T-helper 17 cell (primary cell): ENCODE data around the gene SPEM3. TPM values are rescaled to one million over a fixed set of nuclear protein-coding genes. Genes with fewer than 3 reads are reported as not detected.

Experiments used
- ATAC-seq: fragments of 150-1000 bp; cut with Tn5 transposase; 2 replicates; pipeline ENCODE4 v1.10.0; 2021; ENCODE audit warnings: mild to moderate bottlenecking, moderate library complexity
- DNase-seq, 3 donors: peaks; one replicate each; pipeline versions ENCODE4 v3.0.0 to v3.0.0-alpha.2; 2020 to 2021
- H3K9me3 ChIP-seq: one replicate; pipeline ENCODE4 v1.7.0; 2013; ENCODE audit warnings: low read length, mild to moderate bottlenecking; ENCODE audit not compliant: control insufficient read depth, poor library complexity, severe bottlenecking
- H3K27ac Mint-ChIP-seq: one replicate; pipeline ENCODE4 v1.8.0; 2022; ENCODE audit warnings: mild to moderate bottlenecking, moderate library complexity, mixed read lengths
- H3K27me3 Mint-ChIP-seq: one replicate; pipeline ENCODE4 v1.8.0; 2022; ENCODE audit warnings: mixed read lengths
- H3K36me3 Mint-ChIP-seq: one replicate; pipeline ENCODE4 v1.8.0; 2022; ENCODE audit warnings: low read depth, mixed read lengths
- H3K4me1 Mint-ChIP-seq: one replicate; pipeline ENCODE4 v1.8.0; 2022; ENCODE audit warnings: mild to moderate bottlenecking, mixed read lengths
- H3K4me3 Mint-ChIP-seq: one replicate; pipeline ENCODE4 v1.8.0; 2022; ENCODE audit warnings: mild to moderate bottlenecking, moderate library complexity, mixed read lengths
- total RNA-seq, 4 donors: library from RNA in 2 of 4; stranded (reverse) in 2 of 4; gene quantifications; one replicate each; pipeline ENCODE4 v1.2.3 and lab custom pipeline; 2022 to 2026

SPEM3 gene
- total RNA-seq, 2 donors from 2014 or later, result not detected

DNA sequence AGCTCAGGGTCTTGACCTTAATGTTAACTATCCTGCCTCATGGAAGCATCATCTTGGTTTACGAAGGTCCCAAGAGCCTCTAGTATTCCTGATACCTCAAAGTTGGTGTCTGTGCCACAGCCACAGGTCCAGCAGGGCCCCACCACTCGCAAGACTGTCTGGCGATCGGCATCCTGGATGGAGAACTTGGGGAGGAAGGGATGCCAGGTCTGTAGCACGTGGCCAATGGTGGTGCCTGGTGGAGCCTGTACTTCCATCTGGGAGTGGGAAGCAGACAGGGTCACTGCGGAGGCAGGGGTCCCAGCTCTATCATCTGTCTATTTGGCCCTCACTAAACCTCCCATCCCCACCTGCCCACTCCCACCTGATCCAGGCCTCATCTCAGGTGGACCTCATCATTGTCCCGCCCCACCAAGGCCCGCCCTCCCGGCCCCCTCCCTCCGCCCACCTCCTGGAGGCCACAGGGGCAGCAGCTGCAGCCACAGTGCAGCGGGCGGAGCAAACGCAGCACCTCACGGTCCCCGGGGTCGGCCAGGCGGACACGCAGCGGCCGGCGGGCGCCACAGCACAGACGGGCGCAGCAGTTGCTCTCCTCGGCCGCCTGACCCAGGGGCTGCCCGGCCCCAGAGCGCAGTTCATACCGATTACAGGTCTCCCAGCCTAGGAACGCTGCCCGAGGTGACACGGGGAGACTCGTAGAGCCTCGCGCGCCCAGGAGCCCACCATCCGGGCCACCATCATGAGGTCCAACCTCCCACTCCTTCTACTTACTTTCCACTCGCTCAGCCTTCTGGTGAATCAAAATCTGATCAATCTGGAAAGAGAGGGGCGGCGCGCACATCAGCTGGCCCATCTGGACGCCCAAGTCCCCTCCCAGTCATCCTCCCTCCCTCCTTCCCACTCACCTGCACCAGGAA lies 35.7 kb upstream of the SPEM3 start:
- peaks cover 33% of the 10 kb centered on the region for H3K4me1 Mint-ChIP-seq
- H3K27me3 Mint-ChIP-seq, result no peaks in the 10 kb centered on the region
- H3K27ac Mint-ChIP-seq, result peak overlapping the region; percentile 47
- peaks cover 2% of the 10 kb centered on the region for H3K36me3 Mint-ChIP-seq
- H3K9me3 ChIP-seq, result no peaks in the 10 kb centered on the region
- H3K4me3 Mint-ChIP-seq, result peak overlapping the region; percentile 95
- ATAC-seq, result no peak
- DNase-seq, result no peak

DNA sequence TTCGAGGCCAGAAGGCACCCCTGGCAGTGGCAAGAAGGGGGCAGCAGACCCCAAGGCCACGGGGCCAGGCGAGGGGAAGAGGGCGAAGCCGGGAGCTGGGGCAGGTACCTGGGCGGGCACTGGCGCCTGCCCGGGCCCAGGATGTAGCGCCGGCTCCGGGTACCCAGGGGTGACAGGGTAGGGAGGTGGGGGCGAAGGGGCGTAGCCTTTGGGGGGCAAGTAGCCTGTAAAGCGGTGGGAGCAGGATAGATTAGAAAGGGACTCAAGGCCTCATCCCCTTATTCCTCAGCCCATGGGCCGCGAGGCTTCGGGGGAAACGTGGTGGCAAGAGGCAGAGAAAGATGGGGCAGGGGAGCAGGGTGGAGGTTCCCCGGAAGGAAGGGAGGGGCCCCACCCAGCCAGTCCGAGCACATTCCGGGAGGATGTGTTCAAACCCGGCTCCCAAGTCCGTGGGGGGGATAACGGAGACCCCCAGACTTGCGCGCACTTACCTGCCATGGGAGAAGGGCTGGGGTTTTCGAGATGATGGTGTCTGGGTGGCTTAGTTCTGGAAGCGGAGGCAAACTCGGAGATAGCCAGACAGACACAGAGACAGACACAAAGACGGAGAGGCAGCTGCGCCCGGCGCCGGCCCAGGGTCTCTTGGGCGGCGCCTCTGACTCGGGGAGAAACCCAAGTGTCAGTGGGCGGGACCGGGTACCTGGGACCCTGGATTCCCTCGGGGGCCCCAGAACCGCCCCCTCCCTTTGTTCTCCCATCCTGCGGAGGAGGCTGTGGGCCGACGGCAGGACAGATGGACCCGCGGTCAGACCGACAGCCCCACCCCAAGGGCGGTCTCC lies 34.8 kb upstream of the SPEM3 start:
- Mint-ChIP-seq H3K4me3 (peak overlapping the region; percentile 95), H3K27ac (peak overlapping the region; percentile 93), H3K27me3 (no peaks in the 10 kb centered on the region), H3K4me1 (peaks cover 33% of the 10 kb centered on the region), H3K36me3 (peaks cover 2% of the 10 kb centered on the region)
- DNase-seq, result peak; percentile 61 to 76 (median 68)
- H3K9me3 ChIP-seq, result no peaks in the 10 kb centered on the region
- ATAC-seq, result peak; percentile 81

DNA sequence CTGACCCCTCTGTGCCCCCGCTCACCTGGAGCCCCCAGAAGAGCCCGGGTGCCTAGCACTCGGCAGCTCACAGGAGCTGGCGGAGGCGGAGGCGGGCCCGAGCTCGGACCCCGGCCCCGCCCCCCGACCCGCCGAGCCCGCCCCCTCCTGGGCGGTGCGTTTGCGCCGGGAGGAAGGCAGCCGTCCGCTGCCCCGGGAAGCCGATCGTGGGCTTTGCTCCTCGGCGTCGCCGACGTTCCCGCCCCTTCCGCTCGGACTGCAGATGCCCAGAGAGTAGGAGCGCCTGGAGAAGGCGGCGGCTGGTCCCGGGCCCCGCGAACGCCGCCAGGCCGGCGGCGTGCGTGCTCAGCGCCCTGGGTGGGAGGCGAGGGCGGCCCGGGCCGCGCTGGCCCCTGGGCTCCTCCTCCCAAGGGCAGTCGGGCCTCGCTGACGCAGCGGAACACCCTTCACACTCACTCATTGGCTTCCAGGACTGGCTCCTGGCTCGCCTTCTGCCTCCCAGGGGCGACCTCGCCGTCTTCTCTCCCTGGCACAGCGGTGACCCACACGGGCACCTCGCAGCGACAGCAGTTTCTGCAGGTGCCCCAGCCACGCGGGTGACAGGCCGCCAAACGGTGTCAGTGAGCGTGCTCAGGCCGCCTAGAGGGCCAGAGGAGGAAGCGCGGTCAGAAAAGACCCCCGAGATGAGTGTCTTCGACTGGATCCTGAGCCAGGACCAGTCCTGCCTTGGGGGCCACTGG lies 34.0 kb upstream of the SPEM3 start, which contains the start of gene PLSCR3:
Gene PLSCR3, minus strand, starts transcription at position 74 of the 740 bp plus-strand sequence. CDS start 415 bp downstream, outside the sequence.
- peak within 1 kb of the TSS; percentile 95 for H3K4me3 Mint-ChIP-seq
- H3K27me3 Mint-ChIP-seq, result no peaks in the 10 kb centered on the region
- H3K9me3 ChIP-seq, result no peaks in the 10 kb centered on the region
- DNase-seq (peak; percentile 79 to 84 (median 83)), ATAC-seq (peak; percentile 90)
- H3K27ac Mint-ChIP-seq, result peak within 1 kb of the TSS; percentile 93
- peaks cover 33% of the 10 kb centered on the region for H3K4me1 Mint-ChIP-seq
- peaks cover 2% of the 10 kb centered on the region for H3K36me3 Mint-ChIP-seq

DNA sequence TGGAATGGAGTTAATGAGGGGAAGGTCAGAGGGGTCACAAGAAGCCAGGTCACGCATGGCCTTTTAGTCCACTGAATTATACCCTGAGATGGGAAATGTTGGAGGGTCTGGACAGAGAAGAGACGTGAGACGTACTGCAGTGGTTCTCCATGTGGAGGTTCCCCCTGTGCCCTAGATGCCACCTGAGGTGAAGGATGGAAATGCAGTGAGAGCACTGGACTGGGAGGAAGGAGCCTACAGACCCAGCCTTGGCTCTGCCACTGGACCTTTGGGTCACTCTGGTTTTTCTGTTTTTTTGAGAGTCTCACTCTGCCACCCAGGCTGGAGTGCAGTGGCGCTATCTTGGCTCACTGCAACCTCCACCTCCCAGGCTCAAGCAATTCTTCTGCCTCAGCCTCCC lies 32.5 kb upstream of the SPEM3 start:
- H3K4me1 Mint-ChIP-seq, result peaks cover 27% of the 10 kb centered on the region
- ATAC-seq (no peak), DNase-seq (no peak)
- H3K9me3 ChIP-seq, result no peaks in the 10 kb centered on the region
- H3K36me3 Mint-ChIP-seq, result peaks cover 2% of the 10 kb centered on the region
- H3K27ac Mint-ChIP-seq, result no peak overlapping the region
- no peak overlapping the region for H3K4me3 Mint-ChIP-seq
- no peaks in the 10 kb centered on the region for H3K27me3 Mint-ChIP-seq

DNA sequence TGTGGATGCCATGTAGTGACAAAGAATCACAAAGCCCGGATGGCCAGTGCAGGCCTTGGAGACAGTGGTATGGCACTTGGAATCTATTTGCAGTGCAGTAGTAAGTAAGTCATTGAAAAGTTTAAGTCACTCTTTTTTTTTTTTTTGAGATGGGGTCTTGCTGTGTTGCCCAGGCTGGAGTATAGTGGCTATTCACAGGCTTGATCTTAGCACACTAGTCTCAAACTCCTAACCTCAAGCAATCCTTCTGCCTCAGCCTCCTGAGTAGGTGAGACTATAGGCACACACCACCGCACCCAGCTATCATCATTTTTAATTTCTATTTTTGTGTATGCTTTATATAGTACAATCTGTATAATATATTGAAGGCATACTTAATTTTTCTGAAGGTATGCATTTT lies 30.0 kb upstream of the SPEM3 start:
- Mint-ChIP-seq H3K27ac (no peak overlapping the region), H3K36me3 (no peaks in the 10 kb centered on the region), H3K4me1 (peaks cover 12% of the 10 kb centered on the region), H3K27me3 (no peaks in the 10 kb centered on the region), H3K4me3 (no peak overlapping the region)
- no peak for DNase-seq
- no peak for ATAC-seq
- no peaks in the 10 kb centered on the region for H3K9me3 ChIP-seq

DNA sequence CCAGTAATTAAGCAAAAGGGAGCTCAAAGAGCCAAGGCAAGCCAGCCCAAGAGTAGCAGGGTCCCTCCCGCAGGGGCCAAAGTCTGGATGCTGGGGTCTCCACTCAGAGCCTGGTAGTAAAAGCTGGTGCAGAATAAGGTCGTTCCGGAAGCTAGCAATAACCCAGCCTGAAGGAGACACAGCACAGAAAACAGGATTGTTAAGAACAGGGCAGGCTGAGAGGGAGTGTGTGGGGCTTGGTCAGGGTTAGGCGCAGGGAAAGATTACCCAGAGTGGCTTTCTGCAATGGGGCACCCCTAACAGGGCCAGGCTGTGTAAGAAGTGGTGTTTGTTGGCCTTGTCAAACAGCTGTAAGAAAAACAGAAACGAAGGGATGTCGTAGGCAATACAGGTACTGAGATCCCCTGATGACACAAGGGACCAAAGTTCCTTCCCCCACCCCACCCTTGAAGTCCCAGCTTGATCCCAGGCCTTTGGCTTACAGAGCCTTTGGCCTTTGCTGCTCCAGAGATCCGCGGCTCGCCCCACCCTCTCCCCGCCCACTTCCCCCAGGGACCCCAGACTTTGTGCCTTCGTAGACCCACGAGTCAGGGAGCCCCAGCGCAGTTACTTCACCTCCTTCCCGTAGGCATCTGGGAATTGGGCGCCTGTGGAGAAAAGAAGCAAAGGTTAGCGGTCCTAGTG lies 25.5 kb upstream of the SPEM3 start:
- peak overlapping the region; percentile 70 for H3K27ac Mint-ChIP-seq
- H3K36me3 Mint-ChIP-seq, result peaks cover 2% of the 10 kb centered on the region
- no peaks in the 10 kb centered on the region for H3K9me3 ChIP-seq
- ATAC-seq (no peak), DNase-seq (peak in 1 of 3 donors; percentile 23)
- H3K4me3 Mint-ChIP-seq, result peak overlapping the region; percentile 93
- peaks cover 19% of the 10 kb centered on the region for H3K4me1 Mint-ChIP-seq
- no peaks in the 10 kb centered on the region for H3K27me3 Mint-ChIP-seq

DNA sequence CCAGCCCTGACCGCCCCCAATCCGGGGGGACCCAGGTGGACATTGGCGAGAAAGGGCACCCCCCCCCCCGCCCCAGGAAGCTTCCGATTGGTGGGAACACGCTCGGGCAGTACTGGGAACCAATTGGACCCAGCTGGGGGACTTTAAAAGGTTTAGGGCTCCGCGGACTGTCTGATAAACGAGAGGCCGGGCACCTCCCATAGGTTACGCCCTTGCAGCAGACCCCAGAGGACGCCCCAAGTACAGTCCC lies 25.0 kb upstream of the SPEM3 start:
- H3K27ac Mint-ChIP-seq, result peak overlapping the region; percentile 70
- DNase-seq (no peak), ATAC-seq (no peak)
- H3K4me1 Mint-ChIP-seq, result peaks cover 19% of the 10 kb centered on the region
- H3K9me3 ChIP-seq, result no peaks in the 10 kb centered on the region
- no peaks in the 10 kb centered on the region for H3K27me3 Mint-ChIP-seq
- peaks cover 2% of the 10 kb centered on the region for H3K36me3 Mint-ChIP-seq
- peak overlapping the region; percentile 93 for H3K4me3 Mint-ChIP-seq

DNA sequence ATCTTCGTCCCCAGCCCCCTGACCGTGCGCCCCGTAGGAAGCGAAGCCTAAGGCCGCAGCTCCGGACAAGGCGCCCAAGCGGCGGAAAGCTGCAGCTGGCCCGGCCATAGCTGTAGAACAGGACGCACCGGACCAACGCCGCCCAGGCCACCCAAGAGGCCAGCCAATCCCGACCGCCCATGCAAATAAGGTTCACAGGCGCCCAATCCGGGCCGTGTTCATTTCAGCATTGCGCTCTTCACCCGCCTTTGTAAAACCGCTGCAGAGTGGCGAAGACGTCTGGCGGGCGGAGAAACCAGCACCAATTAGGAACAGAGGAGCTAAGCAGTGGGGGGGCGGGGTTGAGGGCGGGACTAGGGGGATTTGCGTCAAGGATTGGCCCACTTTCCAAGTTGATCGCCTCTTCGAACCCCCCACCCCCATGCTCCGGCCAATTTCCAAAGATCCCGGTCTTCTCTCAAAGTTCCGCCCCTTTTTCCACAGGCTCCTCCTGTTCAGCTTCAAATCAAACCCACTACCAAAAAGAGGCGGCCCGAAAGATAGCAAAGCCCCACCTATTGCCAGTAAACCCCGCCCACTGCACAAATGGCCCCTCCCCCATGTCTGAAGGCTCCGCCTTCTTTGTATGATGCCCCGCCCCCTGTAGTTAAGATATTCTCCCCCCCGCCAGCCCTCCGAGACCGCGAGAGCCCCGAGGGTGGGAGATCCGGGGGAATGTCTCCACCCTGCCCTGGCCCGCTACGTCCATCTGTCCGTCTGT lies 24.5 kb upstream of the SPEM3 start, which contains the start of gene TMEM256:
Gene TMEM256, minus strand, starts transcription at position 121 of the 760 bp plus-strand sequence. Its CDS starts 13 bp downstream, at position 108.
- DNase-seq, result peak; percentile 82 to 96 (median 89)
- no peaks in the 10 kb centered on the region for H3K9me3 ChIP-seq
- peaks cover 21% of the 10 kb centered on the region for H3K4me1 Mint-ChIP-seq
- H3K27ac Mint-ChIP-seq, result peak within 1 kb of the TSS; percentile 70
- H3K27me3 Mint-ChIP-seq, result no peaks in the 10 kb centered on the region
- ATAC-seq, result peak; percentile 92
- peaks cover 2% of the 10 kb centered on the region for H3K36me3 Mint-ChIP-seq
- peak within 1 kb of the TSS; percentile 93 for H3K4me3 Mint-ChIP-seq

DNA sequence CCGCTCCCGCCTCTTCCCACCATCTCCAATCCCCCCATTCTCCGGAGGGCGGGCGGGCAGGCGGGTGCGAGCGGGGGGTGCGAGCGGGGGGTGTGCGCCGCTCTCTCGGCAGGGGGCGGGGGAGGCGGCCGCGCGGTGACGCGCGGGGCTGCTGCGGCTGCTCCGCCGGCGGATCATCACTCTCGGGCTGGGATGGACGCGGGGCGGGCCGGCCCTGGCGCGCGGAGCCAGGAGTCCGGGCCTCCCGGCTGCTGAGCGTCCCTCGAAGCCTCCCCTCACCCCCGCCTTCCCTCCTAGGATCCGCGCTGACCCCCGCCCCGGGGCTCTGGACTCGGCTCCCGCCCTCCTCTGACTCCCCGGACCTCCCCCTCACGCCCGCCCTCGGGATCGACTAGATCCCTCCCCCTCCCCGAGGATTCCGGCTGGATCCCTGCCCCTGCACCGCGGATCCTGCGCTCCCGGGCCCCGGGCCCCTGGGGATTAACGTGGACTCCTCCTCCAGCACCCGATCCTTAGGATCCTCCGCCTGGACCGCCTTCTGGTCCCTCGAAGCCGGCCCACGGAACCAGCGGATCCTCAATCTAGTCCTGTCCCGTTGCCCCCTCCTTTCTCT lies 23.8 kb upstream of the SPEM3 start:
- no peaks in the 10 kb centered on the region for H3K9me3 ChIP-seq
- DNase-seq, result peak in 2 of 3 donors; percentile 74
- no peaks in the 10 kb centered on the region for H3K27me3 Mint-ChIP-seq
- H3K36me3 Mint-ChIP-seq, result peaks cover 2% of the 10 kb centered on the region
- H3K4me3 Mint-ChIP-seq, result peak overlapping the region; percentile 93
- H3K4me1 Mint-ChIP-seq, result peaks cover 22% of the 10 kb centered on the region
- ATAC-seq, result peak; percentile 53
- peak overlapping the region; percentile 70 for H3K27ac Mint-ChIP-seq

DNA sequence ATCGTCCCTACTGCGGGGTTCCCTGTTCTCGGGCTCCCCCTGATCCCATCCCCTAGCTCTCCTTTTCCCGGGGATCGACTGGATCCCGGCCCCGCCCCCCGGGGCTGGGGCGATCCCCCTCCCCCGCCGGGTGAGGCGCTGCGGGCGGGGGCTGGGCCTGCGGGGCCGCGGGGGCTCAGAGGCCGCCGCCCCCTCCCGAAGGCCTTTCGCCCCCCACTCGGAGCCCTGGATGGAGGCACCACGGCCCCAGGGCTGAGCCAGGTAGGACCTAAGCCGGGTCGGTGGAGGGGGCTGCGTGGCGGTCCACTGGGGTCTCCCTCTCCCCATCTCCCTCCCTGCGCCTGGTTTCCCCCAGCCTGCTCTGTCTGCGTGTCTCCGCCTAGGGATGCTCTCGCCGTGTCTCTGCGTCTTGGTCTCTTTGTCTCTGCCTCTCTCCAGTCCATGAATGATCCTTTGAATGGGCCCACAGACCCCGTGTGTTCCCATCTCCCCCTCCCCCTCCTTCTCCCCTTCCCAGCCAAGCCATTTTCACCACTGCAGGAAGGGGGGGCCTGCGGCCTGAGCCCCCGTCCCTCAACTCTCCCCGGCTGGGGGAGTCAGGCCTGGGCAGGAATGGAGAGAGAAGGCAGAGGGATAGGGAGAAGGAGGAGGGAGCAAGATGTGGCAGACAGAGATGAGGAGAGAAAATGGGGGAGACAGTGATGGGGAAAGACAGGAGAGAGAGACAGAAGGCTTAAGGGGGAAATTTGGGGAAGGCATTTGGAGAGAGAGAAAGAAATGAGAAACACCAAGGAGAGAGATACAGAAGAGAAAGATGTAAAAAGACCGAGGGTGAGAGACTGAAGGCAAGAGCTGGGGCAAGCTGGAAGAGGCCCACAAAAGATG lies 23.1 kb upstream of the SPEM3 start:
- DNase-seq (no peak), ATAC-seq (no peak)
- H3K9me3 ChIP-seq, result no peaks in the 10 kb centered on the region
- H3K4me3 Mint-ChIP-seq, result peak overlapping the region; percentile 93
- H3K27me3 Mint-ChIP-seq, result no peaks in the 10 kb centered on the region
- H3K27ac Mint-ChIP-seq, result peak overlapping the region; percentile 78
- peaks cover 25% of the 10 kb centered on the region for H3K4me1 Mint-ChIP-seq
- peaks cover 2% of the 10 kb centered on the region for H3K36me3 Mint-ChIP-seq
